Measurements from ENCODE around the gene TNFRSF4. TPM values are rescaled to one million over a fixed set of nuclear protein-coding genes. Genes with fewer than 3 reads are reported as not detected.

Gene TNFRSF4
- total and polyA plus RNA-seq, 9 of the 15 experiments (the other 6 are each of a cell fraction or from before 2014, with no cell fraction given) = 0.07 to 0.44 (median 0.19) TPM; not detected in 5

- peak; percentile 64 for TF ChIP-seq ZBTB40 (IDR thresholded peaks at IDR 0.05)
- TF ChIP-seq ZBTB40 (CRISPR knock-in tag; IDR thresholded peaks at IDR 0.05) = no peak
- TF ChIP-seq TRIM25 (IDR thresholded peaks at IDR 0.05; ENCODE audit: borderline replicate concordance) = peak; percentile 41; the same call in 1 of the 2 replicates
- peak; percentile 15; the same call in 1 of the 2 replicates for TF ChIP-seq ARID1B (IDR thresholded peaks at IDR 0.05)
- TF ChIP-seq SMARCA4 (IDR thresholded peaks at IDR 0.05) = 0 out of 2 replicates have a peak, but pooled peaks have one; percentile 20
- TF ChIP-seq CTCFL (IDR thresholded peaks at IDR 0.05; ENCODE audit: borderline replicate concordance, insufficient read depth, low read depth, low read length, poor library complexity, severe bottlenecking) = no peak
- TF ChIP-seq CXXC5 (CRISPR knock-in tag; IDR thresholded peaks at IDR 0.05) = 0 out of 2 replicates have a peak, but pooled peaks have one; percentile 13
- no peak for TF ChIP-seq XRCC4 (IDR thresholded peaks at IDR 0.05; ENCODE audit: extremely low read depth, insufficient read depth, insufficient read length)
- TF ChIP-seq E2F5 (CRISPR knock-in tag; IDR thresholded peaks at IDR 0.05) = 0 out of 2 replicates have a peak, but pooled peaks have one; percentile 38
- TF ChIP-seq ZNF23 (CRISPR knock-in tag; IDR thresholded peaks at IDR 0.05) = no peak
- no peak for TF ChIP-seq SMAD3 (CRISPR knock-in tag; conservative IDR thresholded peaks at IDR 0.05)
- TF ChIP-seq TBP (optimal IDR thresholded peaks at IDR 0.05; ENCODE audit: low read depth, low read length) = peak; percentile 28
- 0 out of 2 replicates have a peak, but pooled peaks have one; percentile 7 for TF ChIP-seq XRCC5 (IDR thresholded peaks at IDR 0.05; ENCODE audit: low read depth, low read length)
Measured at GRCh38 chr1:1230656-1231399, 16.9 kb upstream of the TNFRSF4 start (continued).

All from K562 (cell line).